GM23338 (cell line): ENCODE data around the gene ELFN1.

Source experiments
- CREB1 ChIP-seq: fragments of 250-450 bp; sonication (Bioruptor Pico); IDR thresholded peaks from 2 replicates; pipeline ENCODE4 v1.5.0; 2020; ENCODE audit warnings: low read depth, mild to moderate bottlenecking, moderate library complexity
- EZH2 ChIP-seq: fragments of 200-600 bp; sonication (generic); IDR thresholded peaks from one replicate; pipeline ENCODE4 v1.8.0; 2017; ENCODE audit warnings: antibody characterized with exemption, mild to moderate bottlenecking, low read depth; ENCODE audit not compliant: unreplicated experiment
- EZH2phosphoT487 ChIP-seq: fragments of 200-600 bp; sonication (generic); IDR thresholded peaks from one replicate; pipeline ENCODE4 v1.8.1; 2018; ENCODE audit warnings: antibody characterized with exemption; ENCODE audit not compliant: unreplicated experiment
- NANOG ChIP-seq: IDR thresholded peaks from 2 replicates; pipeline ENCODE4 v1.6.1; 2016; ENCODE audit warnings: antibody characterized with exemption, borderline replicate concordance
- POLR2AphosphoS5 ChIP-seq: IDR thresholded peaks from 2 replicates; pipeline ENCODE4 v1.6.1; 2016; ENCODE audit warnings: antibody characterized with exemption, low read depth
- STAT1 ChIP-seq: IDR thresholded peaks from one replicate; pipeline ENCODE4 v1.6.1; 2016; ENCODE audit warnings: antibody characterized with exemption; ENCODE audit not compliant: unreplicated experiment
- TF ChIP-seq, protein P1 (sequence below), 2 experiments: fragments of 200-600 bp in 1 of 2; sonication (generic) in 1 of 2; conservative IDR thresholded peaks; 2 replicates each; pipeline versions ENCODE4 v1.5.1 to v1.6.1; 2016 to 2017; ENCODE audit warnings: antibody characterized with exemption in 2 of 2, low read depth in 2 of 2, mild to moderate bottlenecking in 2 of 2, moderate library complexity in 1 of 2
- TF ChIP-seq, protein P2 (sequence below): IDR thresholded peaks from one replicate; pipeline ENCODE4 v1.6.1; 2018; ENCODE audit warnings: antibody characterized with exemption; ENCODE audit not compliant: unreplicated experiment
- TF ChIP-seq, protein P3 (sequence below): fragments of 250-450 bp; sonication (Bioruptor Pico); IDR thresholded peaks from 2 replicates; pipeline ENCODE4 v1.5.0; 2020; ENCODE audit warnings: mild to moderate bottlenecking, moderate library complexity

DNA sequence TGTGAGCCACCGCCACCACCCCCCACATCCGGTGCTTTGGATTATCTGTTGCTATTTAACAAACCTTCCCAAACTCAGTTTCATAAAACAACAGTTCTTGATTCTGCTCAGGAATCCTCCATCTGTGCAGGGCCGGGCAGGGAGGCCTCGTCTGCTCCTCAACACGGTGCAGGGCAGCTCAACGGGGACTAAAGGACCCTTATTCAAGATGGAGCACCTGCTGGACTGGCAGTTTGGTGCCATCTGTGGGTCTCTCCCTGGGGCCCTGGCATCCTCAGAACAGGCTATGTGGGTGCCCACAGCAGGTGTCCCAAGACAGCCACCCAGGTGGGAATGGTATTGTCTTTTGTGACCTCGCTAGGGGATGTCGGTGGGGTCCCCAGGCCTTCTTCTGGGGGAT lies 31.0 kb upstream of the ELFN1 start:
- TF ChIP-seq, protein P1, sequence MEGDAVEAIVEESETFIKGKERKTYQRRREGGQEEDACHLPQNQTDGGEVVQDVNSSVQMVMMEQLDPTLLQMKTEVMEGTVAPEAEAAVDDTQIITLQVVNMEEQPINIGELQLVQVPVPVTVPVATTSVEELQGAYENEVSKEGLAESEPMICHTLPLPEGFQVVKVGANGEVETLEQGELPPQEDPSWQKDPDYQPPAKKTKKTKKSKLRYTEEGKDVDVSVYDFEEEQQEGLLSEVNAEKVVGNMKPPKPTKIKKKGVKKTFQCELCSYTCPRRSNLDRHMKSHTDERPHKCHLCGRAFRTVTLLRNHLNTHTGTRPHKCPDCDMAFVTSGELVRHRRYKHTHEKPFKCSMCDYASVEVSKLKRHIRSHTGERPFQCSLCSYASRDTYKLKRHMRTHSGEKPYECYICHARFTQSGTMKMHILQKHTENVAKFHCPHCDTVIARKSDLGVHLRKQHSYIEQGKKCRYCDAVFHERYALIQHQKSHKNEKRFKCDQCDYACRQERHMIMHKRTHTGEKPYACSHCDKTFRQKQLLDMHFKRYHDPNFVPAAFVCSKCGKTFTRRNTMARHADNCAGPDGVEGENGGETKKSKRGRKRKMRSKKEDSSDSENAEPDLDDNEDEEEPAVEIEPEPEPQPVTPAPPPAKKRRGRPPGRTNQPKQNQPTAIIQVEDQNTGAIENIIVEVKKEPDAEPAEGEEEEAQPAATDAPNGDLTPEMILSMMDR (conservative IDR thresholded peaks at IDR 0.05; ENCODE audit: low read depth in 2 of 2): no peak
- no peak for TF ChIP-seq EZH2phosphoT487
- TF ChIP-seq EZH2: no peak
- TF ChIP-seq, protein P2, sequence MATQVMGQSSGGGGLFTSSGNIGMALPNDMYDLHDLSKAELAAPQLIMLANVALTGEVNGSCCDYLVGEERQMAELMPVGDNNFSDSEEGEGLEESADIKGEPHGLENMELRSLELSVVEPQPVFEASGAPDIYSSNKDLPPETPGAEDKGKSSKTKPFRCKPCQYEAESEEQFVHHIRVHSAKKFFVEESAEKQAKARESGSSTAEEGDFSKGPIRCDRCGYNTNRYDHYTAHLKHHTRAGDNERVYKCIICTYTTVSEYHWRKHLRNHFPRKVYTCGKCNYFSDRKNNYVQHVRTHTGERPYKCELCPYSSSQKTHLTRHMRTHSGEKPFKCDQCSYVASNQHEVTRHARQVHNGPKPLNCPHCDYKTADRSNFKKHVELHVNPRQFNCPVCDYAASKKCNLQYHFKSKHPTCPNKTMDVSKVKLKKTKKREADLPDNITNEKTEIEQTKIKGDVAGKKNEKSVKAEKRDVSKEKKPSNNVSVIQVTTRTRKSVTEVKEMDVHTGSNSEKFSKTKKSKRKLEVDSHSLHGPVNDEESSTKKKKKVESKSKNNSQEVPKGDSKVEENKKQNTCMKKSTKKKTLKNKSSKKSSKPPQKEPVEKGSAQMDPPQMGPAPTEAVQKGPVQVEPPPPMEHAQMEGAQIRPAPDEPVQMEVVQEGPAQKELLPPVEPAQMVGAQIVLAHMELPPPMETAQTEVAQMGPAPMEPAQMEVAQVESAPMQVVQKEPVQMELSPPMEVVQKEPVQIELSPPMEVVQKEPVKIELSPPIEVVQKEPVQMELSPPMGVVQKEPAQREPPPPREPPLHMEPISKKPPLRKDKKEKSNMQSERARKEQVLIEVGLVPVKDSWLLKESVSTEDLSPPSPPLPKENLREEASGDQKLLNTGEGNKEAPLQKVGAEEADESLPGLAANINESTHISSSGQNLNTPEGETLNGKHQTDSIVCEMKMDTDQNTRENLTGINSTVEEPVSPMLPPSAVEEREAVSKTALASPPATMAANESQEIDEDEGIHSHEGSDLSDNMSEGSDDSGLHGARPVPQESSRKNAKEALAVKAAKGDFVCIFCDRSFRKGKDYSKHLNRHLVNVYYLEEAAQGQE: no peak
- TF ChIP-seq, protein P3, sequence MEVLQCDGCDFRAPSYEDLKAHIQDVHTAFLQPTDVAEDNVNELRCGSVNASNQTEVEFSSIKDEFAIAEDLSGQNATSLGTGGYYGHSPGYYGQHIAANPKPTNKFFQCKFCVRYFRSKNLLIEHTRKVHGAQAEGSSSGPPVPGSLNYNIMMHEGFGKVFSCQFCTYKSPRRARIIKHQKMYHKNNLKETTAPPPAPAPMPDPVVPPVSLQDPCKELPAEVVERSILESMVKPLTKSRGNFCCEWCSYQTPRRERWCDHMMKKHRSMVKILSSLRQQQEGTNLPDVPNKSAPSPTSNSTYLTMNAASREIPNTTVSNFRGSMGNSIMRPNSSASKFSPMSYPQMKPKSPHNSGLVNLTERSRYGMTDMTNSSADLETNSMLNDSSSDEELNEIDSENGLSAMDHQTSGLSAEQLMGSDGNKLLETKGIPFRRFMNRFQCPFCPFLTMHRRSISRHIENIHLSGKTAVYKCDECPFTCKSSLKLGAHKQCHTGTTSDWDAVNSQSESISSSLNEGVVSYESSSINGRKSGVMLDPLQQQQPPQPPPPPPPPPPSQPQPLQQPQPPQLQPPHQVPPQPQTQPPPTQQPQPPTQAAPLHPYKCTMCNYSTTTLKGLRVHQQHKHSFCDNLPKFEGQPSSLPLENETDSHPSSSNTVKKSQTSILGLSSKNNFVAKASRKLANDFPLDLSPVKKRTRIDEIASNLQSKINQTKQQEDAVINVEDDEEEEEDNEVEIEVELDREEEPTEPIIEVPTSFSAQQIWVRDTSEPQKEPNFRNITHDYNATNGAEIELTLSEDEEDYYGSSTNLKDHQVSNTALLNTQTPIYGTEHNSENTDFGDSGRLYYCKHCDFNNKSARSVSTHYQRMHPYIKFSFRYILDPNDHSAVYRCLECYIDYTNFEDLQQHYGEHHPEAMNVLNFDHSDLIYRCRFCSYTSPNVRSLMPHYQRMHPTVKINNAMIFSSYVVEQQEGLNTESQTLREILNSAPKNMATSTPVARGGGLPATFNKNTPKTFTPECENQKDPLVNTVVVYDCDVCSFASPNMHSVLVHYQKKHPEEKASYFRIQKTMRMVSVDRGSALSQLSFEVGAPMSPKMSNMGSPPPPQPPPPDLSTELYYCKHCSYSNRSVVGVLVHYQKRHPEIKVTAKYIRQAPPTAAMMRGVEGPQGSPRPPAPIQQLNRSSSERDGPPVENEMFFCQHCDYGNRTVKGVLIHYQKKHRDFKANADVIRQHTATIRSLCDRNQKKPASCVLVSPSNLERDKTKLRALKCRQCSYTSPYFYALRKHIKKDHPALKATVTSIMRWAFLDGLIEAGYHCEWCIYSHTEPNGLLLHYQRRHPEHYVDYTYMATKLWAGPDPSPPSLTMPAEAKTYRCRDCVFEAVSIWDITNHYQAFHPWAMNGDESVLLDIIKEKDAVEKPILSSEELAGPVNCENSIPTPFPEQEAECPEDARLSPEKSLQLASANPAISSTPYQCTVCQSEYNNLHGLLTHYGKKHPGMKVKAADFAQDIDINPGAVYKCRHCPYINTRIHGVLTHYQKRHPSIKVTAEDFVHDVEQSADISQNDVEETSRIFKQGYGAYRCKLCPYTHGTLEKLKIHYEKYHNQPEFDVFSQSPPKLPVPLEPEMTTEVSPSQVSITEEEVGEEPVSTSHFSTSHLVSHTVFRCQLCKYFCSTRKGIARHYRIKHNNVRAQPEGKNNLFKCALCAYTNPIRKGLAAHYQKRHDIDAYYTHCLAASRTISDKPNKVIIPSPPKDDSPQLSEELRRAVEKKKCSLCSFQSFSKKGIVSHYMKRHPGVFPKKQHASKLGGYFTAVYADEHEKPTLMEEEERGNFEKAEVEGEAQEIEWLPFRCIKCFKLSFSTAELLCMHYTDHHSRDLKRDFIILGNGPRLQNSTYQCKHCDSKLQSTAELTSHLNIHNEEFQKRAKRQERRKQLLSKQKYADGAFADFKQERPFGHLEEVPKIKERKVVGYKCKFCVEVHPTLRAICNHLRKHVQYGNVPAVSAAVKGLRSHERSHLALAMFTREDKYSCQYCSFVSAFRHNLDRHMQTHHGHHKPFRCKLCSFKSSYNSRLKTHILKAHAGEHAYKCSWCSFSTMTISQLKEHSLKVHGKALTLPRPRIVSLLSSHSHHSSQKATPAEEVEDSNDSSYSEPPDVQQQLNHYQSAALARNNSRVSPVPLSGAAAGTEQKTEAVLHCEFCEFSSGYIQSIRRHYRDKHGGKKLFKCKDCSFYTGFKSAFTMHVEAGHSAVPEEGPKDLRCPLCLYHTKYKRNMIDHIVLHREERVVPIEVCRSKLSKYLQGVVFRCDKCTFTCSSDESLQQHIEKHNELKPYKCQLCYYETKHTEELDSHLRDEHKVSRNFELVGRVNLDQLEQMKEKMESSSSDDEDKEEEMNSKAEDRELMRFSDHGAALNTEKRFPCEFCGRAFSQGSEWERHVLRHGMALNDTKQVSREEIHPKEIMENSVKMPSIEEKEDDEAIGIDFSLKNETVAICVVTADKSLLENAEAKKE (CRISPR knock-in tag): no peak
- TF ChIP-seq CREB1 (CRISPR knock-in tag): no peak
- TF ChIP-seq NANOG: no peak
- TF ChIP-seq POLR2AphosphoS5: no peak
- TF ChIP-seq STAT1: no peak
